Measurements from ENCODE around the gene GRIK5. TPM values are rescaled to one million over a fixed set of nuclear protein-coding genes. Genes with fewer than 3 reads are reported as not detected.

The GRIK5 gene
- total RNA-seq, 1 donor from 2014 or later: 5.1 TPM

GRCh38 chr19:42098781-42099180, 28.8 kb upstream of the GRIK5 start:
- DNase-seq (ENCODE audit: missing footprints) (no peak), ATAC-seq (no peak)
- intact Hi-C loops (cut with DNase I): no loop called here

- no peak for DNase-seq (ENCODE audit: missing footprints)
- intact Hi-C loops (cut with DNase I): no loop called here
- ATAC-seq: no peak
These were observed 27.5 kb upstream of the GRIK5 start for GRCh38 chr19:42097461-42097860.

GRCh38 chr19:42096255-42096837, 26.3 kb upstream of the GRIK5 start:
- intact Hi-C loops (cut with DNase I): no loop called here
- DNase-seq (ENCODE audit: missing footprints): no peak
- ATAC-seq: no peak

GRCh38 chr19:42095814-42096230, 25.8 kb upstream of the GRIK5 start:
- ATAC-seq: no peak
- intact Hi-C loops (cut with DNase I): no loop called here

GRCh38 chr19:42095142-42095813, 25.3 kb upstream of the GRIK5 start:
- intact Hi-C loops (cut with DNase I): no loop called here
- DNase-seq (ENCODE audit: missing footprints) (no peak), ATAC-seq (no peak)

More at GRCh38 chr19:42095814-42096230, 25.8 kb upstream of the GRIK5 start:
- no peak for DNase-seq (ENCODE audit: missing footprints)

- intact Hi-C loops (cut with DNase I): loop anchor here (5.0 kb wide), 1 partner anchor 97 kb away; no protein-coding TSS in a partner anchor
- ATAC-seq (no peak), DNase-seq (ENCODE audit: missing footprints) (no peak)
These were observed 23.9 kb upstream of the GRIK5 start for GRCh38 chr19:42093926-42094325.

- ATAC-seq: no peak
- intact Hi-C loops (cut with DNase I): loop anchor here (5.0 kb wide), 1 partner anchor 96 kb away; no protein-coding TSS in a partner anchor
- no peak for DNase-seq (ENCODE audit: missing footprints)
These were observed 23.5 kb upstream of the GRIK5 start for GRCh38 chr19:42093505-42093904.

GRCh38 chr19:42092350-42092749, 22.3 kb upstream of the GRIK5 start:
- ATAC-seq: peak; percentile 40
- intact Hi-C loops (cut with DNase I): loop anchor here (5.0 kb wide), 1 partner anchor 95 kb away; no protein-coding TSS in a partner anchor
- DNase-seq (ENCODE audit: missing footprints): no peak

GRCh38 chr19:42091742-42092141, 21.7 kb upstream of the GRIK5 start:
- intact Hi-C loops (cut with DNase I): loop anchor here (5.0 kb wide), 1 partner anchor 94 kb away; no protein-coding TSS in a partner anchor
- DNase-seq (ENCODE audit: missing footprints) (no peak), ATAC-seq (no peak)

- intact Hi-C loops (cut with DNase I): loop anchor here (5.0 kb wide), 1 partner anchor 94 kb away; no protein-coding TSS in a partner anchor
- ATAC-seq (no peak), DNase-seq (ENCODE audit: missing footprints) (no peak)
These were observed 21.3 kb upstream of the GRIK5 start for GRCh38 chr19:42091300-42091699.

- ATAC-seq: no peak
- no peak for DNase-seq (ENCODE audit: missing footprints)
- intact Hi-C loops (cut with DNase I): loop anchor here (5.0 kb wide), 1 partner anchor 93 kb away; no protein-coding TSS in a partner anchor
These were observed 20.7 kb upstream of the GRIK5 start for GRCh38 chr19:42090672-42091071.

- no peak for ATAC-seq
- DNase-seq (ENCODE audit: missing footprints): no peak
- intact Hi-C loops (cut with DNase I): loop anchor here (5.0 kb wide), 1 partner anchor 92 kb away; no protein-coding TSS in a partner anchor
These were observed 19.8 kb upstream of the GRIK5 start for GRCh38 chr19:42089772-42090171.

GRCh38 chr19:42089191-42089750, 19.3 kb upstream of the GRIK5 start:
- ATAC-seq: peak; percentile 23
- no peak for DNase-seq (ENCODE audit: missing footprints)
- intact Hi-C loops (cut with DNase I): no loop called here

GRCh38 chr19:42088471-42089190, 18.6 kb upstream of the GRIK5 start:
- peak; percentile 15 for ATAC-seq
- intact Hi-C loops (cut with DNase I): no loop called here
- DNase-seq (ENCODE audit: missing footprints): no peak

GRCh38 chr19:42086770-42087550, 17.0 kb upstream of the GRIK5 start:
- no peak for ATAC-seq
- no peak for DNase-seq (ENCODE audit: missing footprints)
- intact Hi-C loops (cut with DNase I): no loop called here

GRCh38 chr19:42086188-42086736, 16.3 kb upstream of the GRIK5 start:
- DNase-seq (ENCODE audit: missing footprints) (no peak), ATAC-seq (no peak)
- intact Hi-C loops (cut with DNase I): no loop called here

- DNase-seq (ENCODE audit: missing footprints): no peak
- no peak for ATAC-seq
- intact Hi-C loops (cut with DNase I): no loop called here
These were observed 13.5 kb upstream of the GRIK5 start for GRCh38 chr19:42083537-42083936.

- intact Hi-C loops (cut with DNase I): no loop called here
- ATAC-seq: peak; percentile 22
These were observed 11.7 kb upstream of the GRIK5 start for GRCh38 chr19:42081584-42082203.

More at GRCh38 chr19:42081584-42082203, 11.7 kb upstream of the GRIK5 start:
- DNase-seq (ENCODE audit: missing footprints): no peak
